CD4-positive, alpha-beta T cell treated with Interleukin-15 for 1 hour (primary cell): ENCODE results near the gene GZMB.
A peak's percentile ranks its signal among the peaks of the same experiment; 100 is the strongest.
"Not testable (repeated sequence)": the region's sequence is repeated elsewhere in the genome, so short reads cannot be mapped to it uniquely, and the experiment has no call there.

Experiments used
- DNase-seq: peaks from one replicate; pipeline ENCODE4 v3.0.0-alpha.2; 2020

The GZMB gene

DNA sequence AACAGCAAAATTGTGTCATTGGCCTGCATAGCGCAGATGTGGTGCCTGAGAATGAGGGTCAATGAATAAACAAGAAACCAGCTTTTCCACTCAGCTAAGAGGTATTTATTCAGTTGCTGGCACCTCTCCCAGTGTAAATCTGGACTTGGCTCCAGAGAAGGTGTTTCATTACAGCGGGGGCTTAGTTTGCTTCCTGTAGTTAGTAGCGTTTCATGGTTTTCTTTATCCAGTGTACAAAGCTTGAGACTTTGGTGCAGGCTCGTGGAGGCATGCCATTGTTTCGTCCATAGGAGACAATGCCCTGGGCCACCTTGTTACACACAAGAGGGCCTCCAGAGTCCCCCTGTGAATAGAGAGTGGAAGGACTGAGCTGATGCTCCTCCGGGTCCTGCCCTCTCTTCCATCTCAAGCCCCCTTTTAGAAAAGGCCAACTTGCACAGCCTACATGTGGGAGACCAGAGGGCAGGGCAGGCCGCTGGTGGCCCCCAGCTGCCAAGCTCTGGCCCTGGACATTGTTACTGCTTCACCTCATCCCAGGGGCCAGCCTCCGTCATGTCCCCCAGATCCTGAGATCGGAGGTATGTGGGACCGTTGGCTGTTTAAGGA lies 3.0 kb downstream of the GZMB start:
- DNase-seq: no peak

DNA sequence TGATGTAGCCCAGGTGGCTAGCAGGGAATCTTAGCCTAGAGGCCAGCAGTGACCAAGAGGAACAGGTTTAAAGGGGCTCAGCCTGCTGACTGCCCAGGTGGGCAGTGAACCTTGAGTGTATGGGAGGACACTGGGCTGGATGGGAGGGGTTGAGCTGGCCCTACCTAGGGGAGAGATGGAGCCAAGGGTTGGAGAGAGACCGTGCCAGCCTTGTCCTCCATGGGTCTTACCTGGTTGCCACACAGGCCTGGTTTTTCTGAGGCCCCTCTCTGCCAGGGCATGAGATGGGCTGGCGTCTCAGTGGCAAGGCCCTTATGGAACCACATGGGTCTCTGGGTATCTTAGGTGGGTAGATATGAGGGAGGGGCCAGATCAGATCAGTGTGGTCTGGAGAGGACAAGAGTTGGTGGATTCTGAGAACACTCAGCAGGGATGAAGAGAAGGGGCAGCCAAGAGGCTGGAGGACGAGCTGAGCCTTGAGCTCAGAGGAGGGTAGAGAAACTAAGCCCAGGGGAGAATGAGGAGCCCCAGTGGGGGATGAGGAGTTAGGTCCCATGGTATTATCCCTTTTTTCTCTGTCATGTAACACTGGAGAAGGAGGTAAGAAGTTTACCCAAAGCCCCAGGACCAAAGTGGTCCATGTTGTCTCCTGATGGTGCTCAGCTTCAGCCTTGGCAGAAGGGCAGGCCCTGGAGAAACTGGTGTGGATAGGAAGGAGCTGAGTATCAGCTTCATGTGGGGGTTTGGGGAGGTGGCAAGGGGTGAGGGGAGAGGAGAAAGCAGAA lies 3.7 kb downstream of the GZMB start:
- DNase-seq: no peak

DNA sequence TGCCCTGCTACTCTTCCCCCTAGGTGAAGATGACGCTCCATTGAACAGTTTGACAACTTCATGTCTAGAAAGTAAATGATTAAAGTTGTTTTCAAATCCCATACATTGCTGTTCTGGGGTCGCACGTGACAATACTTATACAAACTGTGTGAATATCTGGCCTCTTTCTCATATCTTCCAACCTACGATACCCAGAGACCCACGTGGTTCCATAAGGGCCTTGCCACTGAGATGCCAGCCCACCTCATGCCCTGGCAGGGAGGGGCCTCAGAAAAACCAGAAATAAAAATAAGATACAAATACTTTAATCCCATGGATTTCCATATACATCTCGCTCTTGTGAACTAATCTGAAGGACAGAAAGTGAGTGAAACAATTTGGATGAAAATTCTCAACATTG lies 4.5 kb downstream of the GZMB start:
- no peak for DNase-seq

DNA sequence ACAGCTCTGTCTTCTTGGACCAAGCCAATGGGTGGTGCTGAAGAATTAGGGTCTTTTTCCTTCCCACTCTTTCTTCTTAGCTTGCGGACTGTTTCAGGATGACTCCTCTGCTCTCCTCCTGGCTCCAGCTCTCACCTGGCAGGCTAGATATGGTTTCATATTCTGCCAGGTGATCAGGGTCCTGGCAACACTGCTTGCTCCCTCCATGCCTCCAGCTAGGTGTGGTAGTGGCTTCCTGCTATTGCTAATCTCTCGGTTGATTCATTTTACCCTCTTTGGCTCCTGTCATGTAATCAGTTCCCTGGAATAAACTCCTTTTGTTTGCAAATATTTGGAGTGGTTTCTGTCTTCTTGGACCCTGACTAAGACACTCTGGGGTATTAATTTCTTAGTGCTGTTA lies 20.2 kb downstream of the GZMB start:
- no peak for DNase-seq

DNA sequence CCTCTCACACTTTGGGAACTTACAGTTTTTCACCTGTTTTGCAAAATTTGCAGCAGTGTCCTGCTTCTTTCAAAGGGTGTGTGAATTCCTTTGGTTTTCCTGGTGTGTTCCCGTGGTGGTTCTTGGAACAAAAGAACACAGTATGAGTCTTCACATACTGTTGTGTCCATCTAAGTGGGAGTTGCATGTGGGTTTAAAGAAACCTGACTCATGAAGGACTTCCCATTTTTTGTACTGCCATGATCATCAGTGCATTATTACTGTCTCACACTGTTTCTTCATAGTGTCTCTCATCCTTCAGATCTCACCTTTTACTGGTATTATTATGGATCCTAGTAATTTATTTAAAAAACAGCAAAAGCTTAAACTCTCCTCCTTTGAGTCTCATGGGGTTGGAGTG lies 20.7 kb downstream of the GZMB start:
- DNase-seq: no peak

DNA sequence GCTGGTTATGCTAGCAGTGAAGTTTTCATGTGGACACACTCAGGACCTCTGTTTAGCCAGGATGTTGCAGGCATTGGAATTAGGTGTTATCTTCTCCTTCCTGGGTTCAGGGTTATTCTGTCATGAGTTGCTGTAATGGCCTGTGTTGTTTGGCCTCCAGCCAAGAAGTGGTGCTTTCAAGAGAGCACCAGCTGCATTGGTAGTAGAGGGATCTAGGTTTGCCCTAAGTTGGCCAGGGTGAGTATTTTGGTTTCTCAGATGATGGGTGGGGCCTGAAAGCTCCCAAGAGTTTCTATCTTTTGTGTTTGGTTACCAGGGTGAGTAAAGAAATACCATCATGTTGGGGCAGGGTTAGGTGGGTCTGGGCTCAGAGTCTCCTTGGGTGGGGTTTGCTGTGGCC lies 21.8 kb downstream of the GZMB start:
- no peak for DNase-seq

DNA sequence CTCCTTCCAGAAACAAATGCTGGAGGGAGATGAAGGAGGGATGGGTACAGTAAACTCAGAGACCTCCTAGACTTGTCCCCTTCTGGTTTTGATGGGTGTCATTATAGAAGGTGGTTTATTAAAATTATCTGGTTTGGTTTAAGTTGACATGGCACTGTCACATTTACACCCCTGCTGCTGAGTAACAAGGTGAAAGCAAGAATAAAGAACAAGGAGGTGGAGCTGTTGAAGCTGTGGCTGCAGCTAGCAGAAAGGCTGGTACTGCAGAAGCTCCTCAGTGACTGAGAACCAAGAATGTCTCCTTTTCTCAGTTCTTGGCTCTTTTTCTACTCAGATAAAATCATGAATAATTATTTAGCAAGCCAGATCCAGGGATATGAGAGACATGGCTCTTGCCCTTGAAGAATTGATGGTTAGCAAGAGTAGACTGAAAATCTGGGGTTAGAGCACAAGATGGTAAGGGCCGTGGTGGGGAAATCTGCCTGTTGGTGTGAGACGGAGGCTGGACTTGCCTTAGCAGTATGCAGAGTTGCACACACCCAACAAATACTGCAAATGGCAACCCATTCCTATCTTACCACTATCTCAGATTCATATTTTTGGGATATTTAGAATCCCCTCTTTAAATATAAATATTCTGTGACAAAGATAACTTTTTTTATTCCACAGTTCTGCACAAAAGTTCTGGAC lies 24.2 kb downstream of the GZMB start, which contains the start of gene GZMH:
TSS of gene GZMH (minus strand) at position 31 of the 690 bp plus-strand sequence. CDS start 72 bp downstream, outside the sequence.
- DNase-seq: no peak

DNA sequence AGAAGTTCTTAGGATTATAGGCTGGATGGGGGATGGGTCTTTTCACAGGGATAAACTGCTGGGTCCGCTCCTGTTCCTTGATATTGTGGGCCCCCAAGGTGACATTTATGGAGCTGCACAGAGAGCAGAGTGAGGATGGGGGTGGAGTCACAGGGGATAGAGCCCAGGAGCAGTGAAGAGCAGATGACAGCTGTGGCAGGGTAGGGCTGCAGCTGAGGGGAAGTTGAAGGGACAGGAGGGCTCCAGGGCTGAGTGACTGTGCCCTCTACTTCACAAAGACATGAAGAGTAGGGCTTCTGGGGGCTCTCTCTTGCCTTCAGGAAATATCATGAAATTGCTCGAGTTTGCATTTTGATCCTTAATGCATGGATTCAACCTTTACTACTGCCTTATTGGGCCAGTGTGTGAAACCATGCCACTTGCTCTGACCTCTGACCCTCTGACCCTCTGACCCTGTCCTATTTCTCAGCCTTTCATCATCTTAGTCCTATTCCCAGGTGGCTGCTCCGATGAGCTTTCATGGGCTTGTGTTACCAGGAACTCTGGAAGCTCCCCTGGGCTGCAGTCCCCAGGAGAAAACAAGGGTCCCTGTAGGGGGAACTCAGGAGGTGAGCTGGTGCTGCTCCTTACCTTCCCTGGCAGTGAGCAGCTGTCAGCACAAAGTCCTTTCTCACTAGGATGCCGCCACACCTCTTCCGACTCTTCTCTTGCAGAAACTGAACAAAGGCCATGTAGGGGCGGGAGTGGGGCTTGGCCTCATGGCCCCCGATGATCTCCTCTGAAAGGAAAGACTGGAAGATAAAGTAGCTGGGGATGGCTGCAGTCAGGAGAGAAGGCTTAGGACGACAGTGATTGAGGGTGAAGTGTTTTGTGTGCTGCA lies 26.1 kb downstream of the GZMB start:
- no peak for DNase-seq

DNA sequence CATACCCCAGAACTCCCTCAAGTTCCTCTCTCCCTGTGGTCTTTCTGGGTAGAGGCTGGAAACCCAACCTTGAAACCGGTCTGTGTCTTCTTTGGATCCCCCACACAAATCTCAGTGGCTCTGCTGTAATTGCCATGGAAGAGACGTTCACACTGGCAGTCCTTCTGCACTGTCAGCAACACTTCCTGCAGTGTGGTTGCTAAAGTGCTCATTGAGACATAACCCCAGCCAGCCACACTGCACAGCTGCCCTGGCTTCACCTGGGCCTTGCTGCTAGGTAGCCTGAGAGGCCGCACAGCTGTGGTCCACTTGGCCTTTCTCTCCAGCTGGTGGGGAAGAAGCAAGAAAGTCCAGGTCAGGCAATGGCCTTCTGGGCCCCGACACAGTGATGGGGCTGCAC lies 26.9 kb downstream of the GZMB start:
- no peak for DNase-seq

DNA sequence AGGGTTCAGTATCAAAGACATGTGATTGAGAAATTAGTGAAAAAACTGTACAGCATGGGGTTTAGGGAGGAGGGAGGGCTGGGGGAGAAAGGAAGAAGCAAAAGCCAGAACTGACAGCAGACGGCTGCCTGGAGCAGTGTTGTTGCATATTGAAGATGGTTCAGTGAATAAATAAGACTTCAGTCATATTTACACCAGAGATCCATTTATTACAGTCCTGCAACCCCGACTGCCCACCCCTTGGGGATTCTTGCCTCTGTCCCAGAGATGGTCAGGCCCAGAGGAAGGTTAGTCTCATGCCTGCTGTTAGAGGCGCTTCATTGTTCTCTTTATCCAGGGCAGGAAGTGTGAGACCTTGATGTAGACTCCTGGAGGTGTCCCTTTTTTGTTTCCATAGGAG lies 27.7 kb downstream of the GZMB start:
- no peak for DNase-seq

DNA sequence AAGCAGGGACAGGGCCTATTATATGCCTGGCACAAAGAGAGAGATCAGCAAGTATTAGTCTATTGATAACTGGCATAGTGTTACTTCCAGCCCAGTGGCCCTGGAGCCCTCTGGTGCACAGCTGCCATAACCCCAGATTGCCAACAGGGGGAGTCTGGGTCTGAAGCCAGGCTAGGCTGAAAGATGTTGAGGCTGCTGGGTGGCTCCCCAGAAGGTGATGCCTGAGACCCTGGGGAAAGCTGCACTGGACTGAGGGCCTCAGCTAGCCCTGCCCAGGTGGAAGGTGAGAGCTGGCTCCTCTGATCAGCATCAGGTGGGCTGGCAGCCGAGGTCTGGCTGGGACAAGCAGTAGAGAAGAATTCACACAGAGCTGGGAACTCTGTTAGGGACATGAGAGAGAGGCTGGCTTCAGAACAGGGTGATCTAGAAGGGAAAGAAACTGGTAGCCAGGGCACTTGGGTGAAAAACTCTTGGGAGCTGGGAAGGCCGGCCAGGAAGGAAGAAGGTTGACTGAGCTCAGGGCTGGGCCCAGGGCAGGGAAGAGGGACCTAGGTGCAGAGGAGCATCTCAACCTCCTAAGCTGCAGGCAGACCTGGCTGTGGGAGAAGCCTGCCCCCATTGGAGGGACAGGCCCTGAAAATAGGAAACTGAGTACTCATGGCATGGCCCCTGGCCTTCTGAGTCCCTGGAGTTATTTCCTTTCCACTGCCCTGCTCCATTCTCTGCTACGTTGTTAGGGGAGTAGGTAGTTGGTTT lies 28.4 kb downstream of the GZMB start:
- DNase-seq: peak; percentile 66

DNA sequence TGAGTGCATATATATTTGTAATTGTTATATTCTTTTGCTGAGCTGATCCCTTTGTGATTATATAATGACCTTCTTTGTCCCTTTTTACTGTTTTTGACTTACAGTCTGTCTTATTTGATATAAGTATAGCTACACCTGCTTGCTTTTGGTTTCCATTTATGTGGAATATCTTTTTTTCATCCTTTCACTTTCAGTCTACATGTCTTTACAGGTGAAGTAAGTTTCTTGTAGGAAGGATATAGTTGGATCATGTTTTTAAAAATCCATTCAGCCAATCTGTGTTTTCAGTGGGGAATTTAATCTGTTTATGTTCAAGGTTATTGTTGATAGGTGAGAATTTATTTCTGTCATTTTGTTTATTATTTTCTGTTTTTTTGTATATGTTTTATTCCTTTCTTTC lies 36.6 kb downstream of the GZMB start:
- no peak for DNase-seq

DNA sequence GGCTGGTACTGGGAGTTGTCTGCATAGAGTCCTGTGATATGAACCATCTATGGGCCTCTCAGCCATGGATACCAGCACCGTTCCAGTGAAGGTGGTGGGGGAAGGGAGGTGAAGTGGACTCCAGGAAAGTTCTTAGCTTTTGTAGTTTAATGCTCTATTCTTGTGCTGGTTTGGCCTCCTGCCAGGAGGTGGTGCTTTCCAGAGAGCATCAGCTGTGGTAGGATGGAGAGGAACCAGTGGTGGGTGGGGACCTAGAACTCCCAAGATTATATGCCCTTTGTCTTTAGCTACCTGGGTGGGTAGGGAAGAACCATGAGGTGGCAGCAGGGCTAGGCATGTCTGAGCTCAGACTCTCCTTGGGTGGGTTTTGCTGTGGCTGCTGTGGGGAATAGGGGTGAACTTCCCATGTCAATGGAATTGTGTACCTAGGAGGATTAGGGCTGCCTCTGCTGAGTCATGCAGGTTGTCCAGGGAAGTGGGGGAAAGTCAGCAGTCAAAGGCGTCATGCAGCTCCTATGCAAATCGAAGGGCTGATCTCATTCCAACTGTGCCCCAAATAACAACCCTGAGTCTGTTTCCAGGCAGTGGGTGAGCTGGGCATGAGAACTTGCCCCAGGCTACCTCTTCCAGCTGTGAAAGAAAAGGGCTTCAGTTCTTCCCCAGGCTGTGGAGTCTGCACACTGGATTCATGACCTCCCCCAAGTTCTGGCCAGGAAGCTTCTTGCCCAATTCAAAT lies 38.7 kb downstream of the GZMB start:
- DNase-seq: no peak

DNA sequence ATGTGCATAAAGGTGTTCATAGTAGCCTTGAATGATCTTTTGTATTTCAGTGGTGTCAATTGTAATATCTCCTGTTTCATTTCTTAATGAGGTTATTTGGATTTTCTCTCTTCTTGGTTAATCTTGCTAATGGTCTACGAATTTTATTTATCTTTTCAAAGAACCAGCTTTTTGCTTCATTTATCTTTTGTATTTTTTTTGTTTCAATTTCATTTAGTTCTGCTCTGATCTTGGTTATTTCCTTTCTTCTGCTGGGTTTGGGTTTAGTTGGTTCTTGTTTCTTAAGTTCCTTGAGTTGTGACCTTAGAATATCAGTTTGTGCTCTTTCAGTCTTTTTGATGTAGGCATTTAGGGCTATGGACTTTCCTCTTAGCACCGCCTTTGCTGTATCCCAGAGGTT lies 43.0 kb downstream of the GZMB start:
- not testable (repeated sequence) for DNase-seq

DNA sequence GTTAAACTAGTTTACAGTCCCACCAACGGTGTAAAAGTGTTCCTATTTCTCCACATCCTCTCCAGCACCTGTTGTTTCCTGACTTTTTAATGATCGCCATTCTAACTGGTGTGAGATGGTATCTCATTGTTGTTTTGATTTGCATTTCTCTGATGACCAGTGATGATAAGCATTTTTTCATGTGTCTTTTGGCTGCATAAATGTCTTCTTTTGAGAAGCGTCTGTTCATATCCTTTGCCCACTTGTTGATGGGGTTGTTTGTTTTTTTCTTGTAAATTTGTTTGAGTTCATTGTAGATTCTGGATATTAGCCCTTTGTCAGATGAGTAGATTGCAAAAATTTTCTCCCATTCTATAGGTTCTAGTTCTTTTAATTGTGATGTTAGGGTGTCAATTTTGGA lies 49.6 kb downstream of the GZMB start:
- not testable (repeated sequence) for DNase-seq
